ENCODE results near the gene SCD5. TPM values are rescaled to one million over a fixed set of nuclear protein-coding genes. Genes with fewer than 3 reads are reported as not detected.

The SCD5 gene
- total and polyA plus RNA-seq, 2 of the 4 experiments (the other 2 are of a cell fraction): 12.4 to 13.5 TPM

- peaks cover 22 to 29% of the 10 kb centered on the region in 2 experiments; a peak in 3 of 4 replicates for H3K79me1 ChIP-seq (ENCODE audit: low read depth in 1 of 2, low read length in 2 of 2)
- H2BK5ac ChIP-seq (ENCODE audit: low read depth, low read length, poor library complexity, severe bottlenecking): no peak overlapping the region
- no peak overlapping the region for H4K5ac ChIP-seq (ENCODE audit: low read depth, low read length)
- peak overlapping the region; percentile 49 for H3K9ac ChIP-seq (ENCODE audit: low read depth, low read length)
- H3K9me1 ChIP-seq (ENCODE audit: insufficient read depth, low read length): peaks cover 20% of the 10 kb centered on the region
- DNase-seq (peak; percentile 34), ATAC-seq (ENCODE audit: low read depth) (no peak)
- H3K56ac ChIP-seq (ENCODE audit: extremely low read depth, insufficient read depth, low read length): no peak overlapping the region
- peak overlapping the region; percentile 75 for H3K23ac ChIP-seq (ENCODE audit: low read depth, low read length)
- no peak overlapping the region for H2BK120ac ChIP-seq (ENCODE audit: low read depth, low read length)
- 7% methylated on average over 8 of the region's 47 CpGs; no CpG with 5 or more reads in 1 of the 2 experiments for WGBS, 2 experiments (ENCODE audit: extremely low coverage in 2 of 2, insufficient read length in 1 of 2)
- no peak overlapping the region for H3K14ac ChIP-seq (replicated peaks; ENCODE audit: low read depth, low read length)
- H3K4me3 ChIP-seq (ENCODE audit: insufficient read depth, low read depth, low read length): peak overlapping the region; percentile 92
- dilution Hi-C loops (cut with HindIII; ENCODE audit: low sequenced_read_pairs, unreplicated experiment) (no loop called here), in situ Hi-C loops (cut with MboI; ENCODE audit: low sequenced_read_pairs) (no loop called here), intact Hi-C loops (cut with micrococcal nuclease) (loop anchor here (5.0 kb wide), 2 partner anchors 50 to 75 kb away; no protein-coding TSS in a partner anchor)
- peak overlapping the region; percentile 91 for H2AK9ac ChIP-seq (replicated peaks; ENCODE audit: low read depth, low read length, poor library complexity)
- no peak overlapping the region for H4K91ac ChIP-seq (ENCODE audit: insufficient read depth, low read depth, low read length)
- H3K36me3 ChIP-seq (ENCODE audit: control insufficient read depth, insufficient read depth, low read length): 0 out of 2 replicates have a peak, but pooled peaks cover 1% of the 10 kb centered on the region
- no peak overlapping the region for H2BK15ac ChIP-seq (ENCODE audit: low read depth, low read length)
- ChIA-PET CTCF (interaction anchor here (0.5 to 0.6 kb wide), 2 partner anchors 23 to 366 kb away, joined by 3 to 4 read pairs; no protein-coding TSS in a partner anchor), POLR2A (ENCODE audit: unreplicated experiment) (interaction anchor here (0.9 kb wide), 1 partner anchor 63 kb away, joined by 3 read pairs; no protein-coding TSS in a partner anchor)
- no peak overlapping the region for H3K18ac ChIP-seq (ENCODE audit: low read depth, low read length)
- no peak for TF ChIP-seq RFX5 (IDR thresholded peaks at IDR 0.05; ENCODE audit: low read depth, low read length)
- no peak for TF ChIP-seq RCOR1 (IDR thresholded peaks at IDR 0.05; ENCODE audit: insufficient replicate concordance, low read length)
- no peak for TF ChIP-seq RAD21 (IDR thresholded peaks at IDR 0.05; ENCODE audit: low read length)
- no peak for TF ChIP-seq USF2 (IDR thresholded peaks at IDR 0.05; ENCODE audit: low read depth, low read length)
- no peak for TF ChIP-seq BHLHE40 (IDR thresholded peaks at IDR 0.05; ENCODE audit: low read depth, low read length)
- TF ChIP-seq CHD1 (IDR thresholded peaks at IDR 0.05; ENCODE audit: low read depth, low read length): no peak
- TF ChIP-seq CTCF (conservative IDR thresholded peaks at IDR 0.05; ENCODE audit: low read depth, low read length): no peak
- no TSS peak for BruUV-seq (replicated peaks)
- no peaks in the 10 kb centered on the region for H3K27me3 ChIP-seq (ENCODE audit: control insufficient read depth, insufficient read depth, low read length)
- no peaks in the 10 kb centered on the region for H3K9me3 ChIP-seq (ENCODE audit: control insufficient read depth, insufficient read depth, low read length)
- no peak overlapping the region for H4K8ac ChIP-seq (ENCODE audit: low read depth in 2 of 2, low read length in 2 of 2)
- no peak overlapping the region for H2BK20ac ChIP-seq (ENCODE audit: low read depth, low read length)
- peak overlapping the region; percentile 53; the same call in 1 of the 2 replicates for H3K4ac ChIP-seq (ENCODE audit: low read depth, low read length)
- H3K4me1 ChIP-seq (ENCODE audit: control insufficient read depth, insufficient read depth, low read length): peaks cover 10% of the 10 kb centered on the region
- peak overlapping the region; percentile 57; the same call in 1 of the 2 replicates for H2AK5ac ChIP-seq (ENCODE audit: low read depth, low read length)
- peak overlapping the region; percentile 99 for H2AFZ ChIP-seq (replicated peaks; ENCODE audit: low read length, poor library complexity)
- H3K4me2 ChIP-seq (ENCODE audit: low read depth, low read length): peak overlapping the region; percentile 89
- peaks cover 10% of the 10 kb centered on the region; the same call in 1 of the 2 replicates for H4K20me1 ChIP-seq (ENCODE audit: insufficient read depth, low read length)
- H3K27ac ChIP-seq (ENCODE audit: insufficient read depth, low read length): no peak overlapping the region
Observed at GRCh38 chr4:82797405-82798111, 1.0 kb downstream of the SCD5 start.

Measured in IMR-90 (cell line).